ENCODE results near the gene GLT1D1.

- TF ChIP-seq RAD21 (IDR thresholded peaks at IDR 0.05 in 1 of 2, conservative IDR thresholded peaks at IDR 0.05 in 1 of 2; ENCODE audit: low read depth in 2 of 2, low read length in 2 of 2), result no peak
- TF ChIP-seq POLR2AphosphoS5 (IDR thresholded peaks at IDR 0.05; ENCODE audit: low read depth, low read length), result no peak
Measured at GRCh38 chr12:128930606-128931005, 77.3 kb downstream of the GLT1D1 start.

Measured in H1 (cell line).